Right kidney (tissue), 1 donor: Measurements from ENCODE around the gene HOTAIR.

Experiments
- DNase-seq: peaks from one replicate; pipeline ENCODE4 v3.0.0-alpha.2; 2016

Gene HOTAIR

DNA sequence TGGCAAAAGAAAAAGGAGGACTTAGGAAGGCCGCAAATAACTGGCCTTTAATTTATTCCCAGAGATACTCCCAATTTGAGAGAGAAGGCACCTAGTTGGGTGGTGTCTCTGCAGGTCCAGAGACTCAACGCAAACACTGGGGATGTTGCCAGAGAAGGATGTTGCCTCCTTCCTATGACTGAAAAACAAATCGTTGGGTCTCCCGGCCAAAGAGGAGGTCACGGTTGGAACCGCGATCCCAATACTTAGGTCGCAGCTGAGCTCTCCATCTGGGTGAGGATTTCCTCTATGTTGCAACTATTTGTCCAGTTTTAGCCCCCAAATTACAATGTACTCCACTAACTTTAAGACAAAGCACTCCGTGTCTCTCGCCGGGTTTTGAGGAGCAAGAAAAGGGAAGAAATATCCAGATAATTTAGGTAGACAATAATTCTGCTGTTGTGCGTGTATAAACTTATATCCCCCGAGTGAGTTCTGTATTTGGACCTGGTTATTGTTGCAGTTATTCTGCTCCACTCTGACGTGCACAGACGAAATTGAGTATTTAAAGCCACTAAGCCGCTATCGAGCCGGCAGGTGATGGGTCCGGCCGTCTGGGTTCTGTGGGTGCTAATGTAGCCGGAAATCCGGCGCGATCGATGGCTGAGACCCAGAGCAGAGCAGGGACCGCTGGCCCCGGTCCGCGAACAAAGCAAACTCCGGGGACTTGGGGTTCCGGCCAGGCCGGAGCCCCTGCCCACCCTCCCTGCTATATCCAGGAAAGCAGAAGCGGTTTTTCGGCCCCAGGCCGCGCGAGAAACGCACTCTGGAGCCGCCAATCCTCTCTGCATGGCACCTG is 14.3 kb downstream of the HOTAIR start:
- no peak for DNase-seq

DNA sequence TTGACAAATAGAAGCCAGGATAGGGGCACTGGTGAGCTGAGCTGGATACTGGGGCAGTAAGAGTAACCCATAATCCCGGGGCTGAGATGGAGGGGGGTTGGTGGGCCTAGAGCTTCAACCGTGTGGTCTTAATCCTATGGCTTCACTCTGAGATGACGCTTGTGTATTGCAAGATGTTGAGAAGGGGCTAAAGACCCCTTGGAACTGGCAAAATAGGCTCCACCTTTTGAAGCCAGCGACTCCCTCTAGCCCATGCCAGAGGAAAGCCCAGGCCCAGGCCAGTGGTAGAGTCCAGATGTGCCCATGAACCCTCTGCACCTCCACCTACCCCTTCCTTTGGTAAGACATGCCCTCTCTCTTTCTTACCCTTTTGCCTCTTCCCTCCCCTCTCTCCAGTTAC is 15.4 kb downstream of the HOTAIR start:
- DNase-seq = no peak

DNA sequence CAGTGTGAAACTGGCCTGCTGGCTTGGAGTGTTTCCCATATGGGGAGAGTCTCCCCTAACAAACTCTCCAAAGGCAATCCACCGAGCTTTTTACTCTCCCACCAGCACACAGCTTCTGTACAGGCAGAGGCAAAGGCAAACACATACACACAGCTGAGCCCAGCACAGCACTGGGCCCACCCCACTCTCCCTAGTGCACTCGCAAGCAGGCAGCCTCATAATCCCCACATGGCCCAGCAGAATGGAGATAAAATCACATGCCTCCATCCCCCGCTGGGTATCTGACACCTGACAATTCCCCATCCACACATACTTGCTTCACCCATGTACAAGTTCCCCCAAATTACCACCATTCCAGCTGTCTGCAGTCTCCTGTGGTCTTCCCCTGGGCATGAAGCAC is 16.6 kb downstream of the HOTAIR start:
- no peak for DNase-seq

DNA sequence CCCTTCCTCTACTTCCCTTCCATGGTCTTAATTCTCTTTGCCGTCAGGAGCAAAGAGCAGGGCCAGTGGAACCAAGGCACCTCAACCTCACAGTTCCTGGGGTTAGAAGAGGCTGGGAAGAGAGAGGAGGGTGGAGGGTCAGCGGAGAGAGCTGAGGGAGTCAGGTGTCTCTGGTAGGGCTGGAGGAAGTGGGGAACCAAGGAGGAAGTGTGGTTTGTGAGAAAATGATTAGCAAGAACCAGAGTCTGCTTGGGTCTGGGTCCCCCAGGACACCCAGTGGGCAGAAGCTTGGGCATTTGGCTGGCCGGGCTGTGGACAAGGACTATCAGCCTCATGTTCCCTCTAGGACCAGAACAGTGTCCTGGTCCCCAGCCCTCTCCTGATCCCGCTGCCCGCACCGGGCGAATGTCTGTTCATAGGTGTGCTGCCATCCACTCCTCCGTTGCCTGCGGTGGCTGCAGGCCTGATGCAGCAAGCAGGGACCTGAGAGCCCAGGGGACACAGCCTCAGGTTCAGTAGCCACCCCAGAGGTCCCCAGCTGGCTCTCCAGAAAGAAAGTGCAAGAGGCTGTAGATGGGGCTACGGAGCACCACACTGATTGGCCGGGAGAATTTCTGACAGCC is 17.7 kb downstream of the HOTAIR start:
- DNase-seq = peak; percentile 46

DNA sequence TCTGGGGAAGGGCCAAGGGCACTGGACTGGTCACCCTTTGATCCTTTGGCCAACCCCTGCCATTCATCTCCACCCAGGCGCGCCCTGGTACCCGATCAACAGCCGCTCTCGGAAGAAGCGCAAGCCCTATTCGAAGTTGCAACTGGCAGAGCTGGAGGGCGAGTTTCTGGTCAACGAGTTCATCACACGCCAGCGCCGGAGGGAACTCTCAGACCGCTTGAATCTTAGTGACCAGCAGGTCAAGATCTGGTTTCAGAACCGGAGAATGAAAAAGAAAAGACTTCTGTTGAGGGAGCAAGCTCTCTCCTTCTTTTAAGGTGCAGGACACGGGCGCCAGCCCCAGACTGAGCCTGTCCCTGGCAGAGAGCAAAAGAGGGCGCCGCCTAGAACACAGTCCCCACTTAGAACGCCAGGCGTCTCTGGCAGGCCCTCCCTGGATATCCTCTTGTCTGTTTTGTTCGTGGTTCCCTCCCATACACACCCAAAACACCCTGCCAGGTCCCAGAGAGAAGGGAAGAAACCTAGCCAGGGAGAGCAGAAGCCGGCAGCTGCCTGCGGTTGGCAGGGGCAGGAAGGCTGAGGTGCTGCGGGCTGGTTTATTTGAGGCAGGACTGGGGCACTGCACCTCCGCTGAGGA is 18.4 kb downstream of the HOTAIR start:
- peak; percentile 69 for DNase-seq

DNA sequence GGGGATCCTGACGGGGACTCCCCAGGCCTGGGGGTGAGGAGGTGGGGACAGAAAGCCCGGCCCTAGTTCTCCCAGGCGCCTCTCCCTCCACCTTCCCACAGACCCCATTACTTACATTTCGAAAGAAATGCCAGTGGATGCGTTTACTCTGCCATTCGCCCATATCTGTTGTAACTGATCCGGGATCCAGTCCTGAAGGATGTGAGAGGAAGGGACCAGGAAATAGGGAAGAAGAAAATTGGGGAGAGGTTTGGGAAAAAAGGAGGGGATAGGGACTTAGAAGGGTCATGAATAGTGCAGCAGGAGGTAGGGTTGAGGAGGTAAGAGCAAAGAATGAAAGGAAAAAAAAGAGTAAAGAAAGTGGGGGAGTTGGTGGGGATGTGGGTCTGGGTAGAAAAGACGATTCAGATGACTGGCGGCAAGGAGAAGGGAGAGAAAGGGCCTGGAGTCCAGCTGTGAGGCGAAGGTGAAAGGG is 18.9 kb downstream of the HOTAIR start:
- no peak for DNase-seq

DNA sequence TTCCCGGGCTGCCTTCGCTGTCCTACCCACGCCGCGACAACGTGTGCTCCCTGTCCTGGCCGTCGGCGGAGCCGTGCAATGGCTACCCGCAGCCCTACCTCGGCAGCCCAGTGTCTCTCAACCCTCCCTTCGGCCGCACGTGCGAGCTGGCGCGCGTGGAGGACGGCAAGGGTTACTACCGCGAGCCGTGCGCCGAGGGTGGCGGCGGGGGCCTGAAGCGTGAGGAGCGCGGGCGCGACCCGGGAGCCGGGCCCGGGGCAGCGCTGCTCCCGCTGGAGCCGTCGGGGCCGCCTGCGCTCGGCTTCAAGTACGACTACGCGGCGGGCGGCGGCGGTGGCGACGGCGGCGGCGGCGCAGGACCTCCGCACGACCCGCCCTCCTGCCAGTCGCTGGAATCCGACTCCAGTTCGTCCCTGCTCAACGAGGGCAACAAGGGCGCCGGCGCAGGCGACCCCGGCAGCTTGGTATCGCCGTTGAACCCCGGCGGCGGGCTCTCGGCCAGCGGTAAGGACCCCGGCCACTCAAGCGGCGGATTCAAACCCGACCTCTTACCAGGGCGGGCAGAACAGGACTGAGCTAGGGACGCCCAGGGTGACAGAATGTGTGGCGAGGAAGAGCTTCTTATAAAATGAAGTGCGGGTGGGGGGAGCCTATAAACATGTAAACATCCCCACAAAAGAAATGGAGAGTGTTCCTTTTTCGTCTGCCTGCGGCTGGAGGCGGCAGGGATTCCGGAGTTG is 19.5 kb downstream of the HOTAIR start:
- DNase-seq = peak; percentile 75

DNA sequence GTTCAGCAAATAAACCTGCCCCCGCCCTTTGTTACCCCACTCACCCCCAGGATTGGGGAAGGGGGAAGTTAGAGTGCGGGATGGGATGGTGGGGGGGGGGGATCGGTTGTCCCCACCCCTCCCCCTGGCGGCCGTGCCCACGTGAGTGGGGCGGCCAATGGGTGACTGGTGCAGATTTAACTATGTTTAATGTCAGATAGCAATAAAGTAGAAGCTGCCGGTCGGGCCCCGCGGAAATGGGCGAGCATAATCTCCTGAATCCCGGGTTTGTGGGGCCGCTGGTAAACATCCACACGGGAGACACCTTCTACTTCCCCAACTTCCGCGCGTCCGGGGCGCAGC is 20.1 kb downstream of the HOTAIR start, which contains the start of gene HOXC12:
HOXC12 (plus strand) TSS at position 210 of the 342 bp plus-strand sequence; CDS start at position 237, 27 bp downstream.
- DNase-seq = no peak

DNA sequence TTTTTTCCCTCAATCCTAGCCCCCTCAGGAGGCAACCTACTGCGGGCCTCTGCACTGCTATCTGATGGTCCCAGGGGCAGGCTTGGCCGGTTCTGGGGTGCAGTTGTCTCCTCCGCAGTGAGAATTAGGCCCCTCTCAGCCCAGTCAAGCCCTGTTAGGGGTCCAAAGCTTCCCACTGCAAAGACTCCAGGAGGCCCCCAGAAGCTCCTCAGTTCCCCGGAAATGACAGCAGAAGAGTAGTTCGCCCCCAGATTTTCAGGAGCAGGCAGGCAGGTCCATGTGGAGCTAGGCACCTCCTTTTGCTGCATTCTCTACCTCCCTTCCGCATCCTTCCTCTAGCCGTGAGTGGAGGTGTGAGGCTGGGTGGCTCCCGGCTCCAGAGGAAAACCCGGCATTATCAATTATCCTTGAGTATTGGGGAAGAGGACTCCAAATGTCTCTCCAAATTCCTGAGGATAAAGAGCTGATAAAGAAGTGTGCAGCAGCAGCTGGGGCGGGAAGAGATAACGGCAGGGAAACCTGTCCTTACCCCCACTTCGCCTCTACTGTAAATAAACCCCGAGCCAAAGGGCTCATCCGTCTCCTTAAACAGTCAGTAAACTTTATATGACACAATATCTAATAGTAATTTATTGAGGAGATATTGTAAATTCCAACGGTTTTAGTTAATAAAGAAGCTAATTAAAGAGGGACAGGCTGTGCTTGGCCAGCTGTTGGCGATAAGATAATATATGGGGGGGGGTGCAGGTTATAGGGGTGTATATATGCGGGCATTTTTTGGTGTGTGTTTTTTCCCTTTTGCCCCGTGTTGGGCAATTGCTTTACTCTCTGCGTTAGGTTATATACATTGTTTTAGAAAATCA is 20.7 kb downstream of the HOTAIR start:
- peak; percentile 45 for DNase-seq

DNA sequence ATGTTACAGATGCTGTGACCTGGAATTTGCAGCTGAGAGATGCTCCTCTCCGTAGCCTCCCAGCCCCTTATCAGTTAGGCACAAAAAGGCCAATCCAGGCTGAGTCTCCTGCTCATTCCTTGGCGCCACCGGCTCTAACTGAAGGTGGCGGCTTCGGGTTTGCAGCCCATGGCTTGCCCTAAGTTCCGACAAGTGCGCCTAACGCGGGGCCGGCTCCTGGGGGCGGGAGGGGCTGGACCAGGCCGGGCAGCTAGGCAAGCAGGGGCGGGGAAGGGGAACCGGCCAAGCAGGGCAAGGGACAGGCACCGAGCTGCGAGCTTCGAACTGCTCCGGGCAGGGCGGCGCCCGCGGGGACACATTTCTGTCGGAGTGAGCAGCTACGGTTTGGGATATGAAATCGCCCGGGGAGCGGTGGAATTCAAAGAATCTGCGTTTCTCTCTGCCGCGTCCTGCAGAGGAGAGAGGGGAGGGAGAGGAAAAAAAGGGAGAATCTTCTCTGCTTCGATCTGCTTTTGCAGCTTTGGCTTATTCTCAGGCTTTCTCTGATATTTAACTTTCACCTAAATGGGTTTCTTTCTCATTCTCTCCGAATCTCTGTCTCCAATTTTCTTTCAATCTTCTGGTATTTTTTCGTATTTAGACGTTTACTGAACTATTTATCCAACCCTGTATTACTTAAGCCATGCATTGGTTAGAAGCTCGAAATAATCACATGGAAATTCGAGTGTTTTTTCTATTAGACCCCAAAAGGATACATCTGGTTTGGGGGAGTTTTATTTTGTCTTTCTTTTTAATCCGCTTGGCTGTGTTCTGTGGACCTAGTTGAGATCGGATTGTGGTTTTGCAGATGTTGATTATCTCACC is 21.7 kb downstream of the HOTAIR start:
- peak; percentile 68 for DNase-seq

DNA sequence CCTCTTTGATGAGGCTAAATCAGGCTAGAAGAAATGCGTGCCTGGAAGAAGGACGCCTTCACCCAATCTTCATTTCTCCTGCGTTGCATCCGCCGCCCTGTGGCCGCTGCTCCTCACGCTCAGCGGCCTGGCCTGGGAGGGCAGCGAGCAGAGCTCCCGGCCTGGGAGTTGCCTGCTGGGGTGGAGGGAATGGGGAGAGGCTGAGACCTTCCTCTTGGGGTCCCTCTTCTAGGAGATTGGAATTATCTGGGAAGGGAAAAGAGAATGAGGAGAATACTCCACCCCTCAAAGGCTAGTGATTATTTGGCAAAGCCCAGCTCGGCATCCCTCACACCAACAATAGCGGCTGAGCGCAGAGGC is 22.4 kb downstream of the HOTAIR start:
- peak; percentile 77 for DNase-seq

DNA sequence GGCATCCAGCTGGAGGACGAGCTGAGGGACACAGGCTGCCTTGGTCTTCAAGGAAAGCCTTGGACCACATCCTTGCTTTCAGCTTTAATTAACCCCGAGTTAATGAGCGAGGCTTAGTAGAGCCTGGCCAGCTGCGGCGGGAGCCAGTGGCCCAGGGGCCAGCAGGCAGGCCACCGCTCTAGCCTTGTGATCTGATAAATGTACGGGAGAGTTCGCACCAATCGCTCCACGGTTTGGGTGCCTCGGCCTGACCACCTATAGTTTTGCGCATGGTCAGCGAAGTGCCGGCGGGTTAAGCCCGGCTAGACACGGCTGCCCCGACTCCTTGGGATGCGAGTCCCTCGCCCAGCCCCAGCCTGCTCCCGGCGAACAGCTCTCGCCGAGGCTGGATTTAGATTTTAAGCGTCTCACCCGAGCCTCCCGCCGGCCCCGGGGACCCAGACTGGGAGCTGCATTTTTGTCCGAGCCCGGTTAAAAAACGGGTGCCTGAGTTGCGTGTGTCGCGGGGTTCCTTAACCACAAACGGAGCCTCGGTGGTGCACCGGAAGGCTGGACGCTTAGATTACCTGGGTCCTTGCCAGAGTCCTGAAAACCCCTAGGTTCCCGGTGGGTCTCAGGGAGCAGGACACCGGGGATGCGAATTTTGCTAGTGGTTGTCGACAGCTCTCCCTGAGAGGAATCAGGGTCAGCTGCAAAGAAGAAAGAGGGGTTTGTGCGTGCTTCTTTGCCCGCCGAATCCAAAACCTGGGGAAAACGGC is 23.0 kb downstream of the HOTAIR start:
- peak; percentile 70 for DNase-seq

DNA sequence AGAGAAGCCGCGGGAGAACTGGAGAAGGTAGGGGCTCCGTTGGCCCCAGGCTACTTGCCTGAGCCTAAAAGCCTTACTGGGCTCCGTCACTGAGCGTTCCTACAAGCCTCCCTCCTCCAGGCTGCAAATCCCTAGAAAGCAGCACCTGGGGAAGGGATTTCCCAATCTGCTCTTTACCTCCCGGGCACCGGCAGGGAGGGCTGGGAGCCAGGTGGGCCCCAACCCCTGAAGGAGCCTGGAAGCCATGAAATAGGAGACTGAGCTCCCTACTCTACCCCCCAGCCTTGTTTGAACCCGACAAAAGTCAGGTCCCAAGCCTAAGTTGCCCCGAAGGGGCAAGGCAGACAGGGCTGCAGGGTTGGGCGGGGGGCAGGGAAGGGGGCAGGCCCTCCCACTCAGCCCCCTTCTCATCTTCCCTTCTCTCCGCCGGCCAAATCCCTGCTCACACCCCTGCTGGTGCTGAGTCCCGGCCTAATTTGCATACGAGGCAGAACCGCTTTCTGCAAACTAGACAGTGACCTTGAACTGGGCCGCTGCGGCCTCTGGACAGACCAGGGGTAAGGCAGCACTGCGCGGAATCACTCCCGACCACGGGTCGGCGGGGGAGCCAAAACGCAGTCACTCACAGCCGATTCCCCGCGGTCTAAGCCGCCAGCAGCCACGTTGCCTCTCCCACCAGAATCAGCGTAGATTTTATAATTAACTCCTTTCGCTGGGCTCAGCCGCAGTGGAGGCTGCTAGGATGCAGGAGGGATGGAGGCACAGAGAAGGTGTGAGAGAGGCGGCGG is 23.8 kb downstream of the HOTAIR start:
- DNase-seq = no peak

DNA sequence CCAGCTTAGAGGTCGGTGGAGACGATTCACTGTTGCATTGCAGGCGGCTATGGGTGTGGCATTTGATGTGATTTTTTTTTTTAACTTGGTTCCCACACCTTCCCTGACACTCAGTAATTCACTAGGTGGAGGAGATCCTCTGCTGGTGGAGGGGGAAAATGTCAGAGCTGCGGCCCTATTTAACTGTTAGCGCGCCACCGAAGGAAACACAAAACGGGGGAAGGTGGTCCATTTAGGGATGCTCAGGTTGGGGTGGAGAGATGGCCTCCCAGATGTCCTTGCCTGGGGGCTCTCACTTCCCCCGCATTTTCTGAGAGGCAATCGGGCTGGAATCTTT is 24.3 kb downstream of the HOTAIR start:
- DNase-seq = no peak

DNA sequence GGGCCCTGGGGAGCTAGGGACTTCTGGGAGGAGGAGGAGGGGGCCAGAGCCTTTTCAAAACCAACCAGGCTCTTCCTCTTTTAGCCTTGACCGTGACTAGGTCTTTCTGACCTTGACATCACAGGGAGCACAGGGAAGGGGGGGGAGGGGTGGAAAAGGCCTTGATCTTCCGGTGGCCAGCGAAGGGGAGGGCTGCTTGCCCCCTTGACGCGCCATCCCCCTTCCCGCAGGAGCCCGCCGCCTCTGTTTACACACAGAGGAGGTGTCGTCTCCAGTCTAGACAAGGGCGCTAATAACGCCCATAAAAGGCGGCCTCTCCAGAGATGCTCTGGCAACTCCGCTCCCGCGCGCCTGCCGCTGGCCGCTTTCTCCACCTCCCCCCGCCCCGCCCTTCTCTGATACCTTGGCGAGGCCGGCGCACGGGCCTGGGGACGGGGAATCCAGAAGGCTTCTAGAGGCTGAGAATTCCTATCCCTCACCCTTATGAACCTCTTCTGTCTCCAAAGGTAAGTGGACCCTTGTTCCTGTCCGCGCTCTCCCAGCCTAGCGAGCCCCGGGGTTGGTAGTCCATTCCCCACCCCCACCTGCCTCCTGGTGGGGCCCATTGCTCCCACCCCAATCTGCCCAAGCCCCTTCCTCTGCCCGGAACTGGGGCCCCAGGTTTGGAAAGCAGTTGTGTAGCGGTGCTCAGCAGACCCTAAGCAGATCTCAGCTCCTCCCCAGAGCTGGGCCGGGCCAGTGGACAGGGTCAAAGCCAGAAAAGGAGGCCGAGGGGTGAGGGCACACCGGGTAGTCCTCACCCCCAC is 24.9 kb downstream of the HOTAIR start:
- no peak for DNase-seq

DNA sequence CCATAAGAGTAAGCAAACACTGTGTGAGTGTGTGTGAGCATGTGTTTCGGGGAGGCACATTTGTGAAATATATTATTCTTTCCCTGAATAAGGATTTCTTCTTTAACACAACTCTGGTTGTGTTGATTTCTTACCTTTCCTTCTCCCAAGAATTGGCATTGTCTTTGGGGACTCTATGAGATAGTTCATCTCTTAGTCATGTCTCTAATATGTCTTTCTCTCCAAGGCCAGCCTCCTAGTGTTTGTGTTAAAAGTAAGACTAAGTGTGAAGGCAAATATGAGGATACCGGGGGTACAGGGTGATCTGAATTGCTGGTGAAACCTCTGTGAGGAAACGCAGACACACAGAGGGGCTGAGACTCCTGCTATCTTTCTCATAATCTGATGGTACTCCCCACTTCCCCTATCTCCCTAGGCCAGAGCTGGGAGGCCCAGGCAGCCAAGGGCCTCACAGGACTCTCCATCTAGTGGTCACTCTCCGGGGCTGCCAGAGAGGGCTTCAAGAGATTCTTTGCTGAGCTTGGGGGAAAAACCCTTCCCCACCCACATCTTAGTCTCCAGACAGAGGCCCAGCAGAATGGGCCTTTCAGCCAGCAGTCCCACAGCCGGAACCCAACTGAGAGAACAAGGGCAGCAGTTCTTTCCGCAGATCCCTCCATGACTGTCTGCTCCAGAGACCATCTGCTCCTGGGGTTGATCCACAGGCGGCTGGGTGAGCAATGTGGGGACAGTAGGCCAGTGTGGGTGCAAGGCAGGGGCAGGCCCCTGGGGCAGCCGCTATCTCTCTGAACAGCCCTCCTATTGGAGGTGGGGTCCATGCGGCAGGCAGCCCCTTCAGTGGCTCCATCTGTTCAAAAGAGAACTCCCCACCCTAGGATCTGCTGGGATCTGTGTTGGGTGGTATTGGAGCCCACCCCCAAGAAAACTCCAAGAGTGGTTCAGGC is 25.8 kb downstream of the HOTAIR start:
- no peak for DNase-seq

DNA sequence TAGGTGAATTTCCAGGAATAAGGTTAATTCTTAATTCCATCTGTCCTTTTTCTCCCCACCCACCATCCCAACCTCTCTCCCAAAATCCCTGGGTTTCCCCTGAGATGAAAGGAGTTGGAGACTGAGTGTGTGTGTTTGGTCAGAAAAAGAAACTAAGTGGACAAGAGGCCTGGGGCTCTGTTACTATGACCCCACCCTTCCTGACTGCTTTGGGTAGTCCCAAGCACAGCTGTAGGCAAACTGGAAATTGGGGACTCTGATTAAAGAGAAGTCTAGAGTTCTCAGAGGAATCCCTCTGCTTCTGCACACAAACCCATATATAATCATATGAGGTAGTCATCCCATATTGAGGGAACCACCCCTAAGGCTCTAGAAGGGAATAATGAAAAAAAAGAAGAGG is 27.0 kb downstream of the HOTAIR start:
- no peak for DNase-seq
